GM23338 (cell line): Measurements from ENCODE around the gene EAF2. TPM values are rescaled to one million over a fixed set of nuclear protein-coding genes. Genes with fewer than 3 reads are reported as not detected.

Source experiments
- ATAC-seq: fragments of 200-7000 bp; cut with Tn5 transposase; 3 replicates; pipeline ENCODE4 v1.9.1; 2020
- DNase-seq: peaks from one replicate; pipeline ENCODE4 v3.0.0-alpha.2; 2015; ENCODE audit warnings: low spot score
- H2AFZ ChIP-seq: fragments of 200-600 bp; sonication (generic); 2 replicates; pipeline ENCODE4 v1.8.0; 2016; ENCODE audit warnings: antibody characterized with exemption, mild to moderate bottlenecking, moderate library complexity
- H3F3A ChIP-seq: fragments of 200-600 bp; sonication (generic); replicated peaks from 2 replicates; pipeline ENCODE4 v1.8.0; 2017; ENCODE audit warnings: antibody characterized with exemption, mixed run types, low read depth
- H3K27ac ChIP-seq: fragments of 200-600 bp; sonication (generic); 2 replicates; pipeline ENCODE4 v1.6.1; 2016; ENCODE audit warnings: low read depth
- H3K27me3 ChIP-seq: fragments of 200-600 bp; sonication (generic); 2 replicates; pipeline ENCODE4 v1.8.0; 2016; ENCODE audit warnings: mild to moderate bottlenecking, mixed run types, moderate library complexity; ENCODE audit not compliant: insufficient read depth
- H3K36me3 ChIP-seq: fragments of 200-600 bp; sonication (generic); 2 replicates; pipeline ENCODE4 v1.8.0; 2016; ENCODE audit warnings: mild to moderate bottlenecking; ENCODE audit not compliant: insufficient read depth
- H3K4me1 ChIP-seq: fragments of 200-600 bp; sonication (generic); 2 replicates; pipeline ENCODE4 v1.8.0; 2016; ENCODE audit warnings: mild to moderate bottlenecking, moderate library complexity; ENCODE audit not compliant: insufficient read depth
- H3K4me2 ChIP-seq: fragments of 200-600 bp; sonication (generic); 2 replicates; pipeline ENCODE4 v1.7.1; 2017; ENCODE audit warnings: mixed run types
- H3K4me3 ChIP-seq: fragments of 200-600 bp; sonication (generic); 2 replicates; pipeline ENCODE4 v1.6.1; 2016; ENCODE audit warnings: mixed run types
- H3K79me2 ChIP-seq: fragments of 200-600 bp; sonication (generic); replicated peaks from 2 replicates; pipeline ENCODE4 v1.8.0; 2017; ENCODE audit warnings: mild to moderate bottlenecking; ENCODE audit not compliant: insufficient read depth
- H3K9me2 ChIP-seq: fragments of 200-600 bp; sonication (generic); 2 replicates; pipeline ENCODE4 v1.8.0; 2017; ENCODE audit not compliant: insufficient read depth
- H4K20me1 ChIP-seq: fragments of 200-600 bp; sonication (generic); replicated peaks from 2 replicates; pipeline ENCODE4 v1.8.0; 2017; ENCODE audit warnings: mild to moderate bottlenecking; ENCODE audit not compliant: insufficient read depth
- H3K27ac Mint-ChIP-seq: 2 replicates; pipeline ENCODE4 v1.8.0; 2020; ENCODE audit warnings: inconsistent platforms, mild to moderate bottlenecking, moderate library complexity, mixed read lengths
- H3K27me3 Mint-ChIP-seq: 3 replicates; pipeline ENCODE4 v1.8.0; 2022; ENCODE audit warnings: low read depth, mild to moderate bottlenecking, moderate library complexity, mixed read lengths, inconsistent platforms; ENCODE audit not compliant: insufficient read depth, poor library complexity
- H3K36me3 Mint-ChIP-seq: 3 replicates; pipeline ENCODE4 v1.8.0; 2021; ENCODE audit warnings: low read depth, mild to moderate bottlenecking, inconsistent platforms, moderate library complexity, mixed read lengths
- H3K4me1 Mint-ChIP-seq: 3 replicates; pipeline ENCODE4 v1.8.0; 2020; ENCODE audit warnings: mild to moderate bottlenecking, inconsistent platforms, mixed read lengths
- H3K4me3 Mint-ChIP-seq: 3 replicates; pipeline ENCODE4 v1.8.0; 2021; ENCODE audit warnings: moderate library complexity, mild to moderate bottlenecking, inconsistent platforms, mixed read lengths
- H3K9me3 Mint-ChIP-seq: 3 replicates; pipeline ENCODE4 v1.8.0; 2020; ENCODE audit warnings: moderate library complexity, mild to moderate bottlenecking, inconsistent platforms, mixed read lengths
- CREB1 ChIP-seq: fragments of 250-450 bp; sonication (Bioruptor Pico); IDR thresholded peaks from 2 replicates; pipeline ENCODE4 v1.5.0; 2020; ENCODE audit warnings: low read depth, mild to moderate bottlenecking, moderate library complexity
- CTCF ChIP-seq, 2 experiments: fragments of 200-600 bp in 1 of 2; sonication (generic) in 1 of 2; conservative IDR thresholded peaks; 2 replicates each; pipeline versions ENCODE4 v1.5.1 to v1.6.1; 2016 to 2017; ENCODE audit warnings: antibody characterized with exemption in 2 of 2, low read depth in 2 of 2, mild to moderate bottlenecking in 2 of 2, moderate library complexity in 1 of 2
- EZH2 ChIP-seq: fragments of 200-600 bp; sonication (generic); IDR thresholded peaks from one replicate; pipeline ENCODE4 v1.8.0; 2017; ENCODE audit warnings: antibody characterized with exemption, mild to moderate bottlenecking, low read depth; ENCODE audit not compliant: unreplicated experiment
- EZH2phosphoT487 ChIP-seq: fragments of 200-600 bp; sonication (generic); IDR thresholded peaks from one replicate; pipeline ENCODE4 v1.8.1; 2018; ENCODE audit warnings: antibody characterized with exemption; ENCODE audit not compliant: unreplicated experiment
- JUNB ChIP-seq: IDR thresholded peaks from one replicate; pipeline ENCODE4 v1.6.1; 2016; ENCODE audit warnings: antibody characterized with exemption; ENCODE audit not compliant: unreplicated experiment
- POLR2AphosphoS5 ChIP-seq: IDR thresholded peaks from 2 replicates; pipeline ENCODE4 v1.6.1; 2016; ENCODE audit warnings: antibody characterized with exemption, low read depth
- STAT1 ChIP-seq: IDR thresholded peaks from one replicate; pipeline ENCODE4 v1.6.1; 2016; ENCODE audit warnings: antibody characterized with exemption; ENCODE audit not compliant: unreplicated experiment
- ZNF114 ChIP-seq: fragments of 250-450 bp; sonication (Bioruptor Pico); IDR thresholded peaks from 2 replicates; pipeline ENCODE4 v1.5.0; 2020; ENCODE audit warnings: mild to moderate bottlenecking, moderate library complexity
- ZNF331 ChIP-seq: fragments of 250-450 bp; sonication (Bioruptor Pico); IDR thresholded peaks from 2 replicates; pipeline ENCODE4 v1.5.0; 2020; ENCODE audit warnings: low read depth, mild to moderate bottlenecking, moderate library complexity
- polyA plus RNA-seq: library from polyadenylated mRNA; unstranded; fragments of >200 nt; fragmentation: Nextera tagmentation; extraction: Ambion mirVana; gene quantifications from 2 replicates; pipeline ENCODE4 v1.2.1, GENCODE V29; 2016
- total RNA-seq: library from RNA; depleted of rRNA; stranded (reverse); fragments of >200 nt; shearing (Covaris generic); gene quantifications from 2 replicates; pipeline ENCODE4 v1.2.3, GENCODE V29; 2014
- TF ChIP-seq, protein P1 (sequence below): IDR thresholded peaks from 2 replicates; pipeline ENCODE4 v1.6.1; 2016; ENCODE audit warnings: antibody characterized with exemption
- TF ChIP-seq, protein P2 (sequence below): fragments of 250-450 bp; sonication (Bioruptor Pico); IDR thresholded peaks from 2 replicates; pipeline ENCODE4 v1.5.0; 2020; ENCODE audit warnings: mild to moderate bottlenecking, moderate library complexity

Gene EAF2
- total and polyA plus RNA-seq, 2 experiments from 2014 or later: 5.7 to 14.7 TPM

DNA sequence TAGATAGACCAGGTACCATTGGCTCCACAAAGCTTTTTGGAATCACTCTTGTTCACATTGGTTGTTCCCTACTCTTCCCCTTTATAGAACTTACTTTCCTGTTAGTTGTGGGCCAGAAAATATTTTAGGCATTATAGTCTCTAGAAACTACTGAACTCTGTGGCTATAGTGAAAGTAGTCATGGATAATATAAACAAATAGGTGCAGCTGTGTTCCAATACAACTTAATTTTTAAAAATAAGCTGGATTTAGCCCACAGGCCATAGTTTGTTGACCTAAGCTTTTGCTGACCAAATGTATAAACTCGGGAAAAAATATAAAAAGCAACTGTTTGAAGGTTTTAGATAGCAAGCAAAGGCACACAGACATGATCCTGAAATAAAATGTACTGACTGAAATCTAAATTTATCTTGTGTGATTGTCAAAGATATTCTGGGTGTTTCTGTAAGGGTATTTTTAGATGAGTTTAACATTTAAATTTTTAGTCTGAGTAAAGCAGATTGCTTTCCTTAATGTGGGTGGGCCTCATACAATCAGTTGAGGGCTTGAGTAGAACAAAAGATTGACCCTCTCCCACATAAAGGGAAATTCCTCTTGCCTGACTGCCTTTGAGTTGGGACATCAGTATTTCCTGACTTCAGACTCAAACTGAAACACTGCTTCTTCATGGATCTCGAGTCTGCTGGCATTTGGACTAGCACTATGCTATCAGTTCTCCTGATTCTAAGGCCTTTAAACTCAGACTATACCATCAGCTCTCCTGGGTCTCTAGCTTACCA is 13.4 kb upstream of the EAF2 start:
- Mint-ChIP-seq H3K9me3 (peaks cover 6% of the 10 kb centered on the region; the same call in 2 of the 3 replicates), H3K4me3 (no peak overlapping the region), H3K4me1 (no peaks in the 10 kb centered on the region), H3K36me3 (peaks cover 79% of the 10 kb centered on the region), H3K27me3 (no peaks in the 10 kb centered on the region), H3K27ac (no peak overlapping the region)
- peaks cover 30% of the 10 kb centered on the region for H3K79me2 ChIP-seq
- H3K36me3 ChIP-seq: peaks cover 37% of the 10 kb centered on the region
- H3K9me2 ChIP-seq: no peaks in the 10 kb centered on the region
- ATAC-seq: no peak
- no peak overlapping the region for H2AFZ ChIP-seq
- H3K27ac ChIP-seq: no peak overlapping the region
- no peak overlapping the region for H3K4me3 ChIP-seq
- no peaks in the 10 kb centered on the region for H3K4me1 ChIP-seq
- TF ChIP-seq POLR2AphosphoS5 (no peak), JUNB (no peak), STAT1 (no peak)
- H3K27me3 ChIP-seq: no peaks in the 10 kb centered on the region
- no peaks in the 10 kb centered on the region for H3F3A ChIP-seq
- no peak overlapping the region for H3K4me2 ChIP-seq
- DNase-seq: no peak
- H4K20me1 ChIP-seq: peaks cover 12% of the 10 kb centered on the region

DNA sequence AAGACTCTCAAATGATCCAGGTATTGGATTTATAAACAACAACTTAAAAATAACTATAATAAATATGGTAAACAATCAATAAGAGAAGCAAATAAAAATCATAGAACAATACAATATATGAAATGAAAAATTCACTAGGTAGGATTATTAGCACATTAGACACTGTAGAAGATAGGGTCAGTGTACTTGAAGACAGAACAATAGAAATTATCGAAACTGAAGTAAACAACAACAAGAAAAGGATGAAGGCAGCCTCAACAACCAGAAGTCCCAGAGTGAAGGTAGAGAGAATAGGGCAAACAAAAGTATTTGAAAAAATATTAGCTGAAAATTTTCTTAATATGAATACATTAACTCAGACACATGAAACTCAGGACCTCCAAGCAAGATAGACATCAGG is 12.0 kb upstream of the EAF2 start:
- H3K9me2 ChIP-seq: no peaks in the 10 kb centered on the region
- no peak overlapping the region for H3K27ac ChIP-seq
- H3K27me3 Mint-ChIP-seq: no peaks in the 10 kb centered on the region
- no peak overlapping the region for H3K4me3 ChIP-seq
- H3K4me1 Mint-ChIP-seq: no peaks in the 10 kb centered on the region
- TF ChIP-seq ZNF114: no peak
- no peak for TF ChIP-seq EZH2phosphoT487
- TF ChIP-seq CTCF (conservative IDR thresholded peaks at IDR 0.05; ENCODE audit: low read depth in 2 of 2): no peak
- TF ChIP-seq CREB1: no peak
- TF ChIP-seq, protein P1, sequence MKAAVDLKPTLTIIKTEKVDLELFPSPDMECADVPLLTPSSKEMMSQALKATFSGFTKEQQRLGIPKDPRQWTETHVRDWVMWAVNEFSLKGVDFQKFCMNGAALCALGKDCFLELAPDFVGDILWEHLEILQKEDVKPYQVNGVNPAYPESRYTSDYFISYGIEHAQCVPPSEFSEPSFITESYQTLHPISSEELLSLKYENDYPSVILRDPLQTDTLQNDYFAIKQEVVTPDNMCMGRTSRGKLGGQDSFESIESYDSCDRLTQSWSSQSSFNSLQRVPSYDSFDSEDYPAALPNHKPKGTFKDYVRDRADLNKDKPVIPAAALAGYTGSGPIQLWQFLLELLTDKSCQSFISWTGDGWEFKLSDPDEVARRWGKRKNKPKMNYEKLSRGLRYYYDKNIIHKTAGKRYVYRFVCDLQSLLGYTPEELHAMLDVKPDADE: no peak
- TF ChIP-seq, protein P2, sequence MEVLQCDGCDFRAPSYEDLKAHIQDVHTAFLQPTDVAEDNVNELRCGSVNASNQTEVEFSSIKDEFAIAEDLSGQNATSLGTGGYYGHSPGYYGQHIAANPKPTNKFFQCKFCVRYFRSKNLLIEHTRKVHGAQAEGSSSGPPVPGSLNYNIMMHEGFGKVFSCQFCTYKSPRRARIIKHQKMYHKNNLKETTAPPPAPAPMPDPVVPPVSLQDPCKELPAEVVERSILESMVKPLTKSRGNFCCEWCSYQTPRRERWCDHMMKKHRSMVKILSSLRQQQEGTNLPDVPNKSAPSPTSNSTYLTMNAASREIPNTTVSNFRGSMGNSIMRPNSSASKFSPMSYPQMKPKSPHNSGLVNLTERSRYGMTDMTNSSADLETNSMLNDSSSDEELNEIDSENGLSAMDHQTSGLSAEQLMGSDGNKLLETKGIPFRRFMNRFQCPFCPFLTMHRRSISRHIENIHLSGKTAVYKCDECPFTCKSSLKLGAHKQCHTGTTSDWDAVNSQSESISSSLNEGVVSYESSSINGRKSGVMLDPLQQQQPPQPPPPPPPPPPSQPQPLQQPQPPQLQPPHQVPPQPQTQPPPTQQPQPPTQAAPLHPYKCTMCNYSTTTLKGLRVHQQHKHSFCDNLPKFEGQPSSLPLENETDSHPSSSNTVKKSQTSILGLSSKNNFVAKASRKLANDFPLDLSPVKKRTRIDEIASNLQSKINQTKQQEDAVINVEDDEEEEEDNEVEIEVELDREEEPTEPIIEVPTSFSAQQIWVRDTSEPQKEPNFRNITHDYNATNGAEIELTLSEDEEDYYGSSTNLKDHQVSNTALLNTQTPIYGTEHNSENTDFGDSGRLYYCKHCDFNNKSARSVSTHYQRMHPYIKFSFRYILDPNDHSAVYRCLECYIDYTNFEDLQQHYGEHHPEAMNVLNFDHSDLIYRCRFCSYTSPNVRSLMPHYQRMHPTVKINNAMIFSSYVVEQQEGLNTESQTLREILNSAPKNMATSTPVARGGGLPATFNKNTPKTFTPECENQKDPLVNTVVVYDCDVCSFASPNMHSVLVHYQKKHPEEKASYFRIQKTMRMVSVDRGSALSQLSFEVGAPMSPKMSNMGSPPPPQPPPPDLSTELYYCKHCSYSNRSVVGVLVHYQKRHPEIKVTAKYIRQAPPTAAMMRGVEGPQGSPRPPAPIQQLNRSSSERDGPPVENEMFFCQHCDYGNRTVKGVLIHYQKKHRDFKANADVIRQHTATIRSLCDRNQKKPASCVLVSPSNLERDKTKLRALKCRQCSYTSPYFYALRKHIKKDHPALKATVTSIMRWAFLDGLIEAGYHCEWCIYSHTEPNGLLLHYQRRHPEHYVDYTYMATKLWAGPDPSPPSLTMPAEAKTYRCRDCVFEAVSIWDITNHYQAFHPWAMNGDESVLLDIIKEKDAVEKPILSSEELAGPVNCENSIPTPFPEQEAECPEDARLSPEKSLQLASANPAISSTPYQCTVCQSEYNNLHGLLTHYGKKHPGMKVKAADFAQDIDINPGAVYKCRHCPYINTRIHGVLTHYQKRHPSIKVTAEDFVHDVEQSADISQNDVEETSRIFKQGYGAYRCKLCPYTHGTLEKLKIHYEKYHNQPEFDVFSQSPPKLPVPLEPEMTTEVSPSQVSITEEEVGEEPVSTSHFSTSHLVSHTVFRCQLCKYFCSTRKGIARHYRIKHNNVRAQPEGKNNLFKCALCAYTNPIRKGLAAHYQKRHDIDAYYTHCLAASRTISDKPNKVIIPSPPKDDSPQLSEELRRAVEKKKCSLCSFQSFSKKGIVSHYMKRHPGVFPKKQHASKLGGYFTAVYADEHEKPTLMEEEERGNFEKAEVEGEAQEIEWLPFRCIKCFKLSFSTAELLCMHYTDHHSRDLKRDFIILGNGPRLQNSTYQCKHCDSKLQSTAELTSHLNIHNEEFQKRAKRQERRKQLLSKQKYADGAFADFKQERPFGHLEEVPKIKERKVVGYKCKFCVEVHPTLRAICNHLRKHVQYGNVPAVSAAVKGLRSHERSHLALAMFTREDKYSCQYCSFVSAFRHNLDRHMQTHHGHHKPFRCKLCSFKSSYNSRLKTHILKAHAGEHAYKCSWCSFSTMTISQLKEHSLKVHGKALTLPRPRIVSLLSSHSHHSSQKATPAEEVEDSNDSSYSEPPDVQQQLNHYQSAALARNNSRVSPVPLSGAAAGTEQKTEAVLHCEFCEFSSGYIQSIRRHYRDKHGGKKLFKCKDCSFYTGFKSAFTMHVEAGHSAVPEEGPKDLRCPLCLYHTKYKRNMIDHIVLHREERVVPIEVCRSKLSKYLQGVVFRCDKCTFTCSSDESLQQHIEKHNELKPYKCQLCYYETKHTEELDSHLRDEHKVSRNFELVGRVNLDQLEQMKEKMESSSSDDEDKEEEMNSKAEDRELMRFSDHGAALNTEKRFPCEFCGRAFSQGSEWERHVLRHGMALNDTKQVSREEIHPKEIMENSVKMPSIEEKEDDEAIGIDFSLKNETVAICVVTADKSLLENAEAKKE: no peak
- TF ChIP-seq ZNF331 (CRISPR knock-in tag): no peak
- TF ChIP-seq EZH2: no peak
- no peak overlapping the region for H3K27ac Mint-ChIP-seq
- peaks cover 36% of the 10 kb centered on the region for H3K36me3 ChIP-seq
- H3K4me2 ChIP-seq: no peak overlapping the region
- no peaks in the 10 kb centered on the region for H3K27me3 ChIP-seq
- no peak for DNase-seq
- peaks cover 6% of the 10 kb centered on the region; the same call in 2 of the 3 replicates for H3K9me3 Mint-ChIP-seq
- peaks cover 7% of the 10 kb centered on the region for H4K20me1 ChIP-seq
- H3K4me3 Mint-ChIP-seq: no peak overlapping the region
- no peak for ATAC-seq
- H3F3A ChIP-seq: no peaks in the 10 kb centered on the region
- H2AFZ ChIP-seq: no peak overlapping the region
- peaks cover 80% of the 10 kb centered on the region for H3K36me3 Mint-ChIP-seq
- peaks cover 16% of the 10 kb centered on the region for H3K79me2 ChIP-seq
- H3K4me1 ChIP-seq: no peaks in the 10 kb centered on the region
